SK-N-MC (cell line): ENCODE data around the gene DIDO1.

Source experiments
- EZH2 ChIP-seq: fragments of 200-600 bp; sonication (generic); IDR thresholded peaks from one replicate; pipeline ENCODE4 v1.6.1; 2017; ENCODE audit warnings: antibody characterized with exemption
- FOXP2 ChIP-seq: optimal IDR thresholded peaks from 2 replicates; pipeline ENCODE3; 2011; ENCODE audit warnings: mild to moderate bottlenecking, moderate library complexity; ENCODE audit not compliant: insufficient read depth; ENCODE audit errors: extremely low read length, control extremely low read depth
- POLR2AphosphoS5 ChIP-seq: IDR thresholded peaks from 2 replicates; pipeline ENCODE4 v1.6.1; 2012; ENCODE audit warnings: mild to moderate bottlenecking, low read depth, low read length, borderline replicate concordance

DNA sequence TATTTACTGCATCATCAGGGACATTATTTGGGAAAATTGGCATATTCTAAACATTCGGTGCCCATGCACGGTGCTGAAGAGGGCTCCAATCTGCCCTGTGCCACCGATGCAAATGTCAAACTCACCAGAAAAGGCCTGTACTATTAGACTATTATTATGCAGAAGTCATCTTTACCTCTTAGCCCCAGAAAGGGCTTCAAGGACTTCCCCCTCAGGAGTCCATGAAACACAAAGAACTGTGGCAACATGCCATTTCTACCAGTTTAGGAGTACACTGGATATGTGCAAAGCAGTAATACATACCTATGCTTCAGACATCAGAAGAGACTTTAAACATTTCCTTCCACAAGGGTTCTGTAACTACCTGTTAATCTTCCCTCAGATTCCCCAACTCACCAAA, 8.6 kb downstream of the DIDO1 start:
- no peak for TF ChIP-seq EZH2
- no peak for TF ChIP-seq POLR2AphosphoS5
- TF ChIP-seq FOXP2: no peak
